ENCODE data around the gene B4GALNT4. TPM values are rescaled to one million over a fixed set of nuclear protein-coding genes. Genes with fewer than 3 reads are reported as not detected.

Gene B4GALNT4
- total and polyA plus RNA-seq, 2 of the 13 experiments (the other 11 are each of a cell fraction or from before 2014, with no cell fraction given), result 30.5 to 50.1 TPM

DNA sequence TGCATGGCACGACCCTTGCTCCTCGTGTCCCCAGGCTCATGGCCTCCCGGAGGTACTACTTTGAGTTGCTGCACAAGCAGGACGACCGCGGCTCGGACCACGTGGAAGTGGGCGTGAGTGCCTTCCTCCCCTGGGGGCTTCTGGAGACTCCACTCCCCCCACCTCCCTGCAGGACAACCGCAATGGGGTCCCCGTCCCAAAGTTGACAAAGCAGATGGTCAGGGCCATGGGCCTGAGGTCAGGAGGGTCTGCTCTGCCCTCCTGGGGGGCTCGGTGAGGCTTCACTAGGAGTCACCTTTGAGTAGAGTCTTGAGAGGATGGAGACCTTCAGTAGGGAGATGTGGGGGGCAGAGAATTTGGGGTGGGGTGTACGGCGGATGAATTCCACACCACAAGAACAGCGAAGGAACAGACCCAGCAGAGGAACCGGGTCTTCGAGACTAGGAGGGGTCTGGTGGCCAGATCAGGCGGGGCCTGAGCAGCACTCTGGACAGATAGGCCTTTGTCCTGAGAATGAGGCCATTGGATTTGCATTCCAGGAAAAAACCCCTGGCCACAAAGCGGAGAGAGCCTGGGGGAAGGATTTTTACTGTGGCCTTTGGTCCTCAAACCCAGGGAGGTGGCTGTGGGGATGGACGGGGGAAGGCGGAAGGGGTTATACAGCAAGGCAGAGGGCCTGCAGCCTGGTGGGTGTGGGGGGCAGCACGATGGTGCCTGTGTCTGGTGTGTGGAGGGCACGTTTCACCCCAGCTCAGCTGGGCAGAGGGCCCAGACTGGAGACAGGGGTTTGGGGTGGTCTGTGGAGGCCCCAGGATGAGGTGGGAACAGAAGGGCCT, 4.6 kb downstream of the B4GALNT4 start (continued):
- TF ChIP-seq YEATS2 (CRISPR knock-in tag; IDR thresholded peaks at IDR 0.05; ENCODE audit: borderline replicate concordance) (0 out of 2 replicates have a peak, but pooled peaks have one; percentile 16), RBM39 (IDR thresholded peaks at IDR 0.05; ENCODE audit: low read depth, low read length, poor library complexity, severe bottlenecking) (peak; percentile 70), SOX6 (IDR thresholded peaks at IDR 0.05) (no peak), SOX6 (CRISPR knock-in tag; IDR thresholded peaks at IDR 0.05) (peak; percentile 67; the same call in 1 of the 2 replicates), ZNF720 (CRISPR knock-in tag; IDR thresholded peaks at IDR 0.05) (no peak), ZNF782 (CRISPR knock-in tag; IDR thresholded peaks at IDR 0.05; ENCODE audit: borderline replicate concordance) (no peak), ZNF205 (CRISPR knock-in tag; IDR thresholded peaks at IDR 0.05) (0 out of 2 replicates have a peak, but pooled peaks have one; percentile 21), MIER3 (CRISPR knock-in tag; IDR thresholded peaks at IDR 0.05; ENCODE audit: borderline replicate concordance) (no peak), ELF1 (CRISPR knock-in tag; IDR thresholded peaks at IDR 0.05) (peak; percentile 63; the same call in 1 of the 2 replicates), MYNN (CRISPR knock-in tag; IDR thresholded peaks at IDR 0.05; ENCODE audit: low read depth) (no peak), PCBP1 (IDR thresholded peaks at IDR 0.05; ENCODE audit: borderline replicate concordance, low read depth, low read length) (no peak), NFATC3 (CRISPR knock-in tag; IDR thresholded peaks at IDR 0.05) (no peak), ZNF652 (CRISPR knock-in tag; IDR thresholded peaks at IDR 0.05; ENCODE audit: borderline replicate concordance, low read depth) (no peak), ADNP (CRISPR knock-in tag; IDR thresholded peaks at IDR 0.05) (no peak), PRPF4 (IDR thresholded peaks at IDR 0.05; ENCODE audit: low read depth, low read length, poor library complexity, severe bottlenecking) (no peak), NFYB (CRISPR knock-in tag; IDR thresholded peaks at IDR 0.05) (no peak)
- TF ChIP-seq, protein P1, sequence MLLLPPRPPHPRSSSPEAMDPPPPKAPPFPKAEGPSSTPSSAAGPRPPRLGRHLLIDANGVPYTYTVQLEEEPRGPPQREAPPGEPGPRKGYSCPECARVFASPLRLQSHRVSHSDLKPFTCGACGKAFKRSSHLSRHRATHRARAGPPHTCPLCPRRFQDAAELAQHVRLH (CRISPR knock-in tag; IDR thresholded peaks at IDR 0.05; ENCODE audit: borderline replicate concordance, low read depth), result peak; percentile 59; the same call in 1 of the 2 replicates
- TF ChIP-seq, protein P2, sequence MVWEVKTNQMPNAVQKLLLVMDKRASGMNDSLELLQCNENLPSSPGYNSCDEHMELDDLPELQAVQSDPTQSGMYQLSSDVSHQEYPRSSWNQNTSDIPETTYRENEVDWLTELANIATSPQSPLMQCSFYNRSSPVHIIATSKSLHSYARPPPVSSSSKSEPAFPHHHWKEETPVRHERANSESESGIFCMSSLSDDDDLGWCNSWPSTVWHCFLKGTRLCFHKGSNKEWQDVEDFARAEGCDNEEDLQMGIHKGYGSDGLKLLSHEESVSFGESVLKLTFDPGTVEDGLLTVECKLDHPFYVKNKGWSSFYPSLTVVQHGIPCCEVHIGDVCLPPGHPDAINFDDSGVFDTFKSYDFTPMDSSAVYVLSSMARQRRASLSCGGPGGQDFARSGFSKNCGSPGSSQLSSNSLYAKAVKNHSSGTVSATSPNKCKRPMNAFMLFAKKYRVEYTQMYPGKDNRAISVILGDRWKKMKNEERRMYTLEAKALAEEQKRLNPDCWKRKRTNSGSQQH (CRISPR knock-in tag; IDR thresholded peaks at IDR 0.05; ENCODE audit: low read depth), result no peak
